PC-9 (cell line): ENCODE data around the gene MBNL3. TPM values are rescaled to one million over a fixed set of nuclear protein-coding genes. Genes with fewer than 3 reads are reported as not detected.

Experiments used
- BruUV-seq: library from RNA; stranded (reverse); fragments of 400-500 nt; replicated peaks from 2 replicates; lab custom pipeline; 2021; lab: Mats Ljungman, UMichigan
- CTCF ChIA-PET: fragments of 300-600 bp; sonication (Branson Sonifier 250); formaldehyde crosslinking; loops from one replicate; lab custom pipeline; 2022; ENCODE audit warnings: antibody characterized with exemption; lab: Charles Lee
- POLR2A ChIA-PET: fragments of 300-600 bp; sonication (Branson Sonifier 250); formaldehyde crosslinking; loops from one replicate; lab custom pipeline; 2022; ENCODE audit warnings: antibody characterized with exemption; ENCODE audit not compliant: unreplicated experiment; lab: Charles Lee
- DNase-seq, 2 experiments: peaks; one replicate each; pipeline versions ENCODE4 v3.0.0 to v3.0.0-alpha.2; 2015 to 2022; ENCODE audit warnings: mixed read lengths in 1 of 2
- H2AFZ ChIP-seq: fragments of 200-600 bp; sonication (generic); 2 replicates; pipeline ENCODE4 v1.8.1; 2017; ENCODE audit warnings: antibody characterized with exemption
- H3F3A ChIP-seq: fragments of 200-600 bp; sonication (generic); 2 replicates; pipeline ENCODE4 v1.8.1; 2017; ENCODE audit warnings: antibody characterized with exemption, mild to moderate bottlenecking, low read depth; ENCODE audit not compliant: insufficient read depth
- H3K27ac ChIP-seq: fragments of 200-600 bp; sonication (generic); 2 replicates; pipeline ENCODE4 v1.6.1; 2016; ENCODE audit warnings: mixed run types
- H3K27me3 ChIP-seq: fragments of 200-600 bp; sonication (generic); 2 replicates; pipeline ENCODE4 v1.6.1; 2016; ENCODE audit warnings: low read depth, mixed run types; ENCODE audit not compliant: insufficient read depth
- H3K36me3 ChIP-seq: fragments of 200-600 bp; sonication (generic); 2 replicates; pipeline ENCODE4 v1.6.1; 2016; ENCODE audit warnings: low read depth, mixed run types
- H3K4me1 ChIP-seq: fragments of 200-600 bp; sonication (generic); replicated peaks from 2 replicates; pipeline ENCODE4 v1.6.1; 2016; ENCODE audit warnings: mixed run types; ENCODE audit not compliant: insufficient read depth
- H3K4me2 ChIP-seq: fragments of 200-600 bp; sonication (generic); 2 replicates; pipeline ENCODE4 v1.6.1; 2017; ENCODE audit warnings: mixed run types
- H3K4me3 ChIP-seq: fragments of 200-600 bp; sonication (generic); 2 replicates; pipeline ENCODE4 v1.6.1; 2016; ENCODE audit warnings: mixed run types
- H3K79me2 ChIP-seq: fragments of 200-600 bp; sonication (generic); 2 replicates; pipeline ENCODE4 v1.6.1; 2017; ENCODE audit warnings: low read depth, mixed run types
- H3K9me2 ChIP-seq: fragments of 200-600 bp; sonication (generic); 2 replicates; pipeline ENCODE4 v1.8.1; 2017; ENCODE audit warnings: mild to moderate bottlenecking; ENCODE audit not compliant: insufficient read depth
- H3K9me3 ChIP-seq: fragments of 200-600 bp; sonication (generic); 2 replicates; pipeline ENCODE4 v1.8.1; 2016; ENCODE audit warnings: low read depth; ENCODE audit not compliant: insufficient read depth
- H4K20me1 ChIP-seq: fragments of 200-600 bp; sonication (generic); 2 replicates; pipeline ENCODE4 v1.8.1; 2017; ENCODE audit not compliant: insufficient read depth
- CTCF ChIP-seq: fragments of 200-600 bp; sonication (generic); conservative IDR thresholded peaks from 2 replicates; pipeline ENCODE4 v1.6.1; 2017; ENCODE audit warnings: mixed run types, antibody characterized with exemption, mild to moderate bottlenecking, moderate library complexity
- EZH2 ChIP-seq: fragments of 200-600 bp; sonication (generic); IDR thresholded peaks from 2 replicates; pipeline ENCODE4 v1.8.0; 2017; ENCODE audit warnings: antibody characterized with exemption, low read depth
- intact Hi-C: fragments of 100-400 bp; cut with micrococcal nuclease; formaldehyde crosslinking; loops from one replicate; pipeline ENCODE4 v1.10.0; 2022; ENCODE audit not compliant: unreplicated experiment
- total RNA-seq: library from RNA; stranded (reverse); gene quantifications from 2 replicates; pipeline ENCODE4 v1.2.3, GENCODE V29; 2021

The MBNL3 gene
- total RNA-seq, 1 experiment from 2014 or later = 36.1 TPM

GRCh38 chrX:132483488-132483887 is 5.3 kb downstream of the MBNL3 start:
- CTCF ChIA-PET = interaction anchor here (0.6 kb wide), 1 partner anchor 646 kb away, joined by 3 read pairs; no protein-coding TSS in a partner anchor
- POLR2A ChIA-PET = no interaction called here
- H3K4me2 ChIP-seq = no peak overlapping the region
- DNase-seq = no peak
- H3K27me3 ChIP-seq = no peaks in the 10 kb centered on the region
- no peak overlapping the region for H3K27ac ChIP-seq
- H4K20me1 ChIP-seq = no peaks in the 10 kb centered on the region
- H3K4me3 ChIP-seq = no peak overlapping the region
- no peaks in the 10 kb centered on the region for H3K36me3 ChIP-seq
- TF ChIP-seq EZH2 = no peak
- TF ChIP-seq CTCF = no peak
- no peaks in the 10 kb centered on the region for H3K9me3 ChIP-seq
- peaks cover 17% of the 10 kb centered on the region; the same call in 1 of the 2 replicates for H3K4me1 ChIP-seq
- intact Hi-C loops = loop anchor here (10.0 kb wide), 1 partner anchor 649 kb away; no protein-coding TSS in a partner anchor
- no peaks in the 10 kb centered on the region for H3K79me2 ChIP-seq
- no peaks in the 10 kb centered on the region for H3K9me2 ChIP-seq
- no peak overlapping the region for H2AFZ ChIP-seq
- peaks cover 3% of the 10 kb centered on the region; the same call in 1 of the 2 replicates for H3F3A ChIP-seq
- no TSS peak for BruUV-seq

- no peaks in the 10 kb centered on the region for H3K27me3 ChIP-seq
- intact Hi-C loops = loop anchor here (10.0 kb wide), 1 partner anchor 648 kb away; no protein-coding TSS in a partner anchor
- DNase-seq = no peak
- no TSS peak for BruUV-seq
- H3K9me3 ChIP-seq = no peaks in the 10 kb centered on the region
- ChIA-PET POLR2A (no interaction called here), CTCF (no interaction called here)
- H2AFZ ChIP-seq = no peak overlapping the region
- no peak for TF ChIP-seq CTCF
- TF ChIP-seq EZH2 = no peak
- H3K9me2 ChIP-seq = no peaks in the 10 kb centered on the region
- H3K27ac ChIP-seq = no peak overlapping the region
- no peak overlapping the region for H3K4me2 ChIP-seq
- peaks cover 9% of the 10 kb centered on the region; the same call in 1 of the 2 replicates for H3K4me1 ChIP-seq
- no peaks in the 10 kb centered on the region for H3F3A ChIP-seq
- no peaks in the 10 kb centered on the region for H3K36me3 ChIP-seq
- no peak overlapping the region for H3K4me3 ChIP-seq
- H3K79me2 ChIP-seq = no peaks in the 10 kb centered on the region
- no peaks in the 10 kb centered on the region for H4K20me1 ChIP-seq
Observed at GRCh38 chrX:132482632-132483031, 6.2 kb downstream of the MBNL3 start.

GRCh38 chrX:132481449-132481848 is 7.4 kb downstream of the MBNL3 start:
- Histone ChIP-seq H2AFZ (no peak overlapping the region), H3F3A (no peaks in the 10 kb centered on the region), H4K20me1 (no peaks in the 10 kb centered on the region), H3K27me3 (no peaks in the 10 kb centered on the region), H3K4me1 (0 out of 2 replicates have a peak, but pooled peaks cover 4% of the 10 kb centered on the region), H3K36me3 (no peaks in the 10 kb centered on the region), H3K27ac (no peak overlapping the region), H3K9me3 (no peaks in the 10 kb centered on the region), H3K79me2 (no peaks in the 10 kb centered on the region), H3K4me2 (peak overlapping the region; percentile 52; the same call in 1 of the 2 replicates), H3K4me3 (no peak overlapping the region), H3K9me2 (no peaks in the 10 kb centered on the region)
- no TSS peak for BruUV-seq
- no peak for TF ChIP-seq CTCF
- no peak for TF ChIP-seq EZH2
- POLR2A ChIA-PET = interaction anchor here (0.6 kb wide), 1 partner anchor 77 kb away, joined by 3 read pairs; no protein-coding TSS in a partner anchor
- no peak for DNase-seq
- CTCF ChIA-PET = no interaction called here
- intact Hi-C loops = loop anchor here (10.0 kb wide), 1 partner anchor 647 kb away; no protein-coding TSS in a partner anchor
